ENCODE measurements around the gene KCTD12.

- TF ChIP-seq CTCF (IDR thresholded peaks at IDR 0.05) (no peak), POLR2A (IDR thresholded peaks at IDR 0.05; ENCODE audit: low read depth) (no peak)
These were observed 41.8 kb upstream of the KCTD12 start for GRCh38 chr13:76927955-76928354.
